ENCODE data around the gene CHSY3. TPM values are rescaled to one million over a fixed set of nuclear protein-coding genes. Genes with fewer than 3 reads are reported as not detected.

The CHSY3 gene
- total RNA-seq, 4 donors from 2014 or later: 1.3 to 2.1 (median 1.5) TPM

- H3K36me3 ChIP-seq: no peaks in the 10 kb centered on the region
- no peak overlapping the region for H3K27ac ChIP-seq
- no peaks in the 10 kb centered on the region for H3K27me3 ChIP-seq
- 80% methylated on average over 4 of the region's 4 CpGs for WGBS
- no peak for TF ChIP-seq POLR2A (IDR thresholded peaks at IDR 0.05)
- TF ChIP-seq CTCF (IDR thresholded peaks at IDR 0.05): no peak
- no peak for TF ChIP-seq EP300 (IDR thresholded peaks at IDR 0.05)
- no peak for TF ChIP-seq POLR2AphosphoS5 (IDR thresholded peaks at IDR 0.05)
- no peaks in the 10 kb centered on the region for H3K4me1 ChIP-seq
- no peaks in the 10 kb centered on the region for H3K9me3 ChIP-seq
- H3K4me3 ChIP-seq: no peak overlapping the region
- DNase-seq (ENCODE audit: low spot score in 2 of 2): no peak
Observed at GRCh38 chr5:129930221-129930620, 26.0 kb downstream of the CHSY3 start.

- Histone ChIP-seq H3K36me3 (no peaks in the 10 kb centered on the region), H3K27ac (no peak overlapping the region), H3K4me1 (no peaks in the 10 kb centered on the region), H3K9me3 (peaks cover 7% of the 10 kb centered on the region), H3K4me3 (no peak overlapping the region), H3K27me3 (no peaks in the 10 kb centered on the region)
- no peak for TF ChIP-seq POLR2A (IDR thresholded peaks at IDR 0.05)
- no peak for TF ChIP-seq EP300 (IDR thresholded peaks at IDR 0.05)
- TF ChIP-seq POLR2AphosphoS5 (IDR thresholded peaks at IDR 0.05): no peak
- no peak for TF ChIP-seq CTCF (IDR thresholded peaks at IDR 0.05)
- no peak for DNase-seq (ENCODE audit: low spot score in 2 of 2)
- 62% methylated on average over 2 of the region's 2 CpGs for WGBS
Observed at GRCh38 chr5:129935626-129936025, 31.4 kb downstream of the CHSY3 start.

GRCh38 chr5:129938077-129938476 lies 33.8 kb downstream of the CHSY3 start:
- peaks cover 7% of the 10 kb centered on the region for H3K9me3 ChIP-seq
- no peak overlapping the region for H3K4me3 ChIP-seq
- H3K4me1 ChIP-seq: no peaks in the 10 kb centered on the region
- 80% methylated on average over 3 of the region's 3 CpGs for WGBS
- TF ChIP-seq POLR2A (IDR thresholded peaks at IDR 0.05) (no peak), EP300 (IDR thresholded peaks at IDR 0.05) (no peak), CTCF (IDR thresholded peaks at IDR 0.05) (no peak), POLR2AphosphoS5 (IDR thresholded peaks at IDR 0.05) (no peak)
- H3K27me3 ChIP-seq: no peaks in the 10 kb centered on the region
- H3K27ac ChIP-seq: no peak overlapping the region
- no peaks in the 10 kb centered on the region for H3K36me3 ChIP-seq
- DNase-seq (ENCODE audit: low spot score in 2 of 2): no peak

- Histone ChIP-seq H3K9me3 (no peaks in the 10 kb centered on the region), H3K27ac (no peak overlapping the region), H3K27me3 (no peaks in the 10 kb centered on the region), H3K36me3 (no peaks in the 10 kb centered on the region), H3K4me1 (no peaks in the 10 kb centered on the region), H3K4me3 (no peak overlapping the region)
- TF ChIP-seq POLR2AphosphoS5 (IDR thresholded peaks at IDR 0.05) (no peak), POLR2A (IDR thresholded peaks at IDR 0.05) (no peak), EP300 (IDR thresholded peaks at IDR 0.05) (no peak), CTCF (IDR thresholded peaks at IDR 0.05) (no peak)
- no peak for DNase-seq (ENCODE audit: low spot score in 2 of 2)
- 47% methylated on average over 1 of the region's 1 CpG for WGBS
Observed at GRCh38 chr5:129943936-129944335, 39.7 kb downstream of the CHSY3 start.

- TF ChIP-seq POLR2A (IDR thresholded peaks at IDR 0.05) (no peak), EP300 (IDR thresholded peaks at IDR 0.05) (no peak), POLR2AphosphoS5 (IDR thresholded peaks at IDR 0.05) (no peak), CTCF (IDR thresholded peaks at IDR 0.05) (no peak)
- H3K27ac ChIP-seq: no peak overlapping the region
- no peaks in the 10 kb centered on the region for H3K36me3 ChIP-seq
- no peak overlapping the region for H3K4me3 ChIP-seq
- no peaks in the 10 kb centered on the region for H3K4me1 ChIP-seq
- no peak for DNase-seq (ENCODE audit: low spot score in 2 of 2)
- H3K27me3 ChIP-seq: no peaks in the 10 kb centered on the region
- H3K9me3 ChIP-seq: no peaks in the 10 kb centered on the region
Observed at GRCh38 chr5:129945028-129945427, 40.8 kb downstream of the CHSY3 start.

All from suprapubic skin (tissue), 4 donors.